GM12874 (cell line): Measurements from ENCODE around the gene SPECC1.

Source experiments
- TF ChIP-seq, protein P1 (sequence below): IDR thresholded peaks from 2 replicates; pipeline ENCODE4 v1.5.1; 2011; ENCODE audit warnings: low read depth, mild to moderate bottlenecking, control low read depth, low read length, moderate library complexity; ENCODE audit not compliant: insufficient read depth

SPECC1 gene

GRCh38 chr17:20278805-20279204 lies 269.6 kb downstream of the SPECC1 start:
- TF ChIP-seq, protein P1, sequence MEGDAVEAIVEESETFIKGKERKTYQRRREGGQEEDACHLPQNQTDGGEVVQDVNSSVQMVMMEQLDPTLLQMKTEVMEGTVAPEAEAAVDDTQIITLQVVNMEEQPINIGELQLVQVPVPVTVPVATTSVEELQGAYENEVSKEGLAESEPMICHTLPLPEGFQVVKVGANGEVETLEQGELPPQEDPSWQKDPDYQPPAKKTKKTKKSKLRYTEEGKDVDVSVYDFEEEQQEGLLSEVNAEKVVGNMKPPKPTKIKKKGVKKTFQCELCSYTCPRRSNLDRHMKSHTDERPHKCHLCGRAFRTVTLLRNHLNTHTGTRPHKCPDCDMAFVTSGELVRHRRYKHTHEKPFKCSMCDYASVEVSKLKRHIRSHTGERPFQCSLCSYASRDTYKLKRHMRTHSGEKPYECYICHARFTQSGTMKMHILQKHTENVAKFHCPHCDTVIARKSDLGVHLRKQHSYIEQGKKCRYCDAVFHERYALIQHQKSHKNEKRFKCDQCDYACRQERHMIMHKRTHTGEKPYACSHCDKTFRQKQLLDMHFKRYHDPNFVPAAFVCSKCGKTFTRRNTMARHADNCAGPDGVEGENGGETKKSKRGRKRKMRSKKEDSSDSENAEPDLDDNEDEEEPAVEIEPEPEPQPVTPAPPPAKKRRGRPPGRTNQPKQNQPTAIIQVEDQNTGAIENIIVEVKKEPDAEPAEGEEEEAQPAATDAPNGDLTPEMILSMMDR: no peak

DNA sequence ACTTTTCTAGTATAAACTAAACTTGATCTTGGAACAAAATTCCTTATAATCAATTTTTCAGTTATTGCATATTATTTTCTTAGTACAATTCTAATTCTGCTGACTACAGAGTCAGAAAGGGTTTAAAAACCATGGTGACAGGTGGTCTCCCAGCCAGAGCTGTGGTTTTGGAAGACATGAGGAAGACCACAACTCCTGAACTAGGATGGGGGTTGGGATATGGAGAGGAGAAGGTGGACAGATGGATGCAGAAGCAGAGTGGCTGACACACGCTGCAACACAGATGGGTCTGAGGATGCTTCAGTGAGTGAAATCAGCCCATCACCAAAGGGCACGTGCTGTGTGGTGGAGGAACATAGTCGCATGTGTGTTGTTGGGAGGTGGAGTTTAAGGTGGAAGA lies 270.5 kb downstream of the SPECC1 start:
- TF ChIP-seq, protein P1: no peak

DNA sequence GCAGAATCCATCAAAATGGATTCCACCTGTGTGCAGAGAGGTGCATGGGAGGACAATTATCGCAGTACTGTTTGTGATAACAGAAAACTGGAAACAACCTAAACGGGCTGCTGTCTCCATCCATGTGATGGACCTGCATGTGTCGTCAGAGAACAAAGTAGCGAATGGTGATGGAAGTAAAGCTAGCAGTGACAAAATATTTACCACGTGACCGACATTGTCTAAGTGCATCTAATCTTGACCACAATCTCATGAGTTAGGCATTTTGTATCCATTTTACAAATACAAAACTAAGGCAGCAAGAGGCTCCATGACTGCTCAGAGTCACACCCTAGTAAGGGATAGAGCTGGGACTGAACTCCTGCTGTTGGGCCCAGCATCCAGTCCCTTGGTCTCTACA lies 270.9 kb downstream of the SPECC1 start:
- TF ChIP-seq, protein P1: no peak

DNA sequence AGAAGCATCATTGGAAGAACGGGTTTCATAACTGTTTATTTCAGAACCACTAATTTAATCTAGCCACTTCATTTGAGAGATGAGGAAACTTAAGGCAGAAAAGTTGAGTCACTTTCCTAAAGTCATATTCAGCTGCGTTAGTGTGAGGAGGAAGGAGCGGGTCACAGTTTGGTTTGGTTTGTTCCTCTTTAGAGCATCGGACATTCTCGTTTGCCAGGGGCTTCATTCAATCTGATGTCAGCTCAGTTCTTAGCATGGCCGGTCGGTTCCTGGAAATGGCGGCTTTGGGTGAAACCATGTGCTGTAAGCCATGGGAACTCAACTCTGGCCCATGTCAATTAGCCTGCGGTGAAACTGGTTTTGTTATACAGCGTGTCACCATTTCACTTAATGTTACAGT lies 271.7 kb downstream of the SPECC1 start:
- TF ChIP-seq, protein P1: no peak

DNA sequence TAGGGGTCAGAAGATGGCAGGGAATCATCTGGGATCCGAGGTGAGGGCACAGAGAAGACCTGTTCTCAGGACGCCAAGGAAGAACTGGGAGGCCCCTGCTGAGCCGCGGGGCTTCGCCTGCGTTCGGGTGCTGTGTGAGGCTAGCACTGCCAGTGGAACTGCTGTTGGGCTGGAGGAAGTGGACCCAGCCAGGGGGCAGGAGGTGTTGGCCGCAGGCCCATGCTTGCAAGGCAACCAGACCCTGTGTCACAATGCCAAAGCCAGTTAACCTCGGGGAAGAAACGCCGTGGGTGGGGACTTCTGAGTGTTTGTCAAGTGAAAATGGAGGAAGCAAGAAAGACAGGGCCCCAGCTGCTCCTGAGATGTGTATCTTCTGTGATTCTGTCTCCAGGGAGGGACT lies 272.7 kb downstream of the SPECC1 start:
- TF ChIP-seq, protein P1: no peak

DNA sequence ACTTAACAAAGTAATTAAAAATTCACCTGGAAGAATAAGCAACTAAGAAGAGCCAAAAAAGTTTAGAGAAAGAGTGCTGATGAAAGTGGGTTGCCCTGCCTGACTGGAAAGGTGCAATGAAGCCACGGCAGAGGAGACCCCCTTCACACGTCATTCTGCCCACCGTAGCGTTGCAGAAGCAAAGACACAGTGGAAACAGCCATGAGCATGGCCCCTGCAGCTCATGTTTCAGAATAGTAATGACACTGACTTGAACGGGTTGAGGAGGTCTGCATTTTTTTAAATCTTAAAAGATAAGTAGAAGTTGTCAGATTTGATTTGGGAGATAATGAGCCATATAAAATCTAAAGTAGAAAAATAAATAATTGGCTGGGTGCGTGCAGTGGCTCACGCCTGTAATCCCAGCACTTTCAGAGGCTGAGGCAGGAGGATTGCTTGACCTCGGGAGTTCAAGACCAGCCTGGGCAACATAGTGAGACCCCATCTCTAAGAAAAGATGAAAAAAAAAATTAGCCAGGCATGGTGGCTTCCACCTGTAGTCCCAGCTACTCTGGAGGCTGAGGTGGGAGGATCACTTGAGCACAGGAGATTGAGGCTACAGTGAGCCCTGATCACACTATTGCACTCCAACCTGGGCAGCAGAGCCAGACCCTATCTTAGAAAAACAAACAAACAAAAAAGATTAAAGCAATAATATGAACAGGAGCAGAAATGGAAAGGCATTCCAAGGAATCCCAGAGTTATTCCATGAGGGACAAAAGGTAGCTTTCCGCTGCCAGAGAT lies 273.6 kb downstream of the SPECC1 start:
- TF ChIP-seq, protein P1: no peak

DNA sequence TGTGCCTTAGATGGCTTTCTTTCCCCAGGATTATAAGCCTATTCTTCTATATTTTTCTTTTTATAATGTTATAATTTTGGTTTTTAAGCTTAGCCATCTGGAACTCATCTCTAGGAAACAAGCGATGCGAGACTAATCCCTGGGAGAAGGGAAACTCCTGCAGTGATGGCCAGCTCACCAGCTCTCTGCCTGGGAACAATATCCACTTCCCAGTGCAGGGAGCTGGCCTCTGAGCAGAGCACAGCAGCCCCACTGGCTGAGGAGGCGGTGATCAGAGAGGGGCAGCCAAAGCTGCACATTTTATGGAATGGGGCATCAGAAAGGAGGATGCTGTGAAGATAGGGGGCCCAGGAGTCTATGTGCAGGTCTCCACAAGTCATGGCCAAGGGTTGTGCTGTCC lies 274.9 kb downstream of the SPECC1 start:
- TF ChIP-seq, protein P1: no peak
